ENCODE results near the gene ESPL1. TPM values are rescaled to one million over a fixed set of nuclear protein-coding genes. Genes with fewer than 3 reads are reported as not detected.
"Not testable (repeated sequence)": the region's sequence is repeated elsewhere in the genome, so short reads cannot be mapped to it uniquely, and the experiment has no call there.

The ESPL1 gene
- total RNA-seq, 1 donor from 2014 or later: 1.5 TPM

DNA sequence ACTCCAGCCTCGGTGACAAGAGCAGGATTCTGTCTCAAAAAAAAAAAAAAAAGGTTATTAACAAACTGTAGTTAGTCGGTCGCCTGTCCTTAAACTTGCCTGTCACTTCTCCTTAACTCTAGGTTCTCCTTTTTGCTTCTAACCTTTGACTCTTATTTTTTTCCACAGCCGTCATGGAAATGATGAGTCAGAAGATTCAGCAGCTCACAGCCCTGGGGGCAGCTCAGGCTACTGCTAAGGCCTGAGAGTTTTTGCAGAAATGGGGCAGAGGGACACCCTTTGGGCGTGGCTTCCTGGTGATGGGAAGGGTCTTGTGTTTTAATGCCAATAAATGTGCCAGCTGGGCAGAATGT is 31.0 kb downstream of the ESPL1 start:
- DNase-seq (ENCODE audit: low spot score): no peak

DNA sequence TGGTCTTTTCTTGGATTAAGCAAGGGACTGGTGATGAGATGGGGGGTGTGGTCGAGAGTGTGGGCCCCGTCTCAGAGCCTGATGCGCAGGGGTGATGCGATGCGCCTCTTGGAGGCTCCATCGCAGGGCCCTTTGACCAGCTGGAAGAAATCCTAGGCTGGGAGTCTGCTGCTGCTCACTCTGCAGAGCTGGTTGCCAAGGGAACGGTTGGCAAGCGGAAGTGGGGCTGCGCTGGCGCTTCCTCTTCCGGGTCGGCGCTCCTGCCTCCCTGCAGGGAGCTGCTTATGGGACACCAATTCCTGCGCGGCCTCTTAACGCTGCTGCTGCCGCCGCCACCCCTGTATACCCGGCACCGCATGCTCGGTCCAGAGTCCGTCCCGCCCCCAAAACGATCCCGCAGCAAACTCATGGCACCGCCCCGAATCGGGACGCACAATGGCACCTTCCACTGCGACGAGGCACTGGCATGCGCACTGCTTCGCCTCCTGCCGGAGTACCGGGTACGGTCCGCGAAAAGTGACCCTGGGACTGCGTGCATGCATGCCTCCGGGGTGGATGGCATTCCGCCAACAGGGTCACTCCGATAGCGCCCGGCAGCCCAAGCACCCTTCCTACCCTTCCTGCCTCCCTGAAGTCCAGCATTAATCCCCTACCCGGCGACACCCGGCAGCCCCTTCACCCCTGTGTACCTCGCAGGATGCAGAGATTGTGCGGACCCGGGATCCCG is 31.5 kb downstream of the ESPL1 start, which contains the start of gene MYG1:
MYG1 (plus strand) TSS at position 242 of the 727 bp plus-strand sequence; CDS start at position 285, 43 bp downstream.
- peak; percentile 91 for DNase-seq (ENCODE audit: low spot score)

DNA sequence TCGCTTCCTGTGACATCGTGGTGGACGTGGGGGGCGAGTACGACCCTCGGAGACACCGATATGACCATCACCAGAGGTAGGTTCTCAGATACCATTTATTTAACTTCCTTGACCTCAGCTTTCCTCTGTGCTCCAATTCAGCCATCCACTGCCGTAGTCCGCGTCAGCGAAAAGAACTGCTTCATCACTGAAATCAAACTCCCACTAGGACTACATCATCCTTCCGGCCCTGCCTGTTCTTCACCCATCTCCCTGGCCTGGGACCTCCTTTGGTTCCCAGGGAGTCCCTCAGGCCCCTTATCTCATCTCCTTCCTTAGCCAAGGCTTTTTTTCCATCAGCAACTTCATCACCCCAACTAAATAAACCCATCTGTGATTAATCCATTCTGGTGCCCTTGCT is 32.1 kb downstream of the ESPL1 start:
- DNase-seq (ENCODE audit: low spot score): no peak

- no peak for DNase-seq (ENCODE audit: low spot score)
Observed at GRCh38 chr12:53302903-53303302, 34.8 kb downstream of the ESPL1 start.

DNA sequence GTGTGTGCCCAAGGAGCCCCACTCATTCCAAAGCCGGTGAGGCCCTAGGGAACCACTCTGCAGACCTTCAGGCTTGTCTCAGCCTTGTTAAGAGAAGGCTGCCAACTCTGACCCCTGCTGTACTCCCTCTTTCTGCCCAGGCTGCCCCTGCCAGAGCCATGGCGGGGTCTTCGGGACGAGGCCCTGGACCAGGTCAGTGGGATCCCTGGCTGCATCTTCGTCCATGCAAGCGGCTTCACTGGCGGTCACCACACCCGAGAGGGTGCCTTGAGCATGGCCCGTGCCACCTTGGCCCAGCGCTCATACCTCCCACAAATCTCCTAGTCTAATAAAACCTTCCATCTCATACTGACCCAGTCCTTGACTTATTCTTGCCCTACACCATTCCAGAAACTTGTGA is 38.7 kb downstream of the ESPL1 start:
- DNase-seq (ENCODE audit: low spot score): no peak

DNA sequence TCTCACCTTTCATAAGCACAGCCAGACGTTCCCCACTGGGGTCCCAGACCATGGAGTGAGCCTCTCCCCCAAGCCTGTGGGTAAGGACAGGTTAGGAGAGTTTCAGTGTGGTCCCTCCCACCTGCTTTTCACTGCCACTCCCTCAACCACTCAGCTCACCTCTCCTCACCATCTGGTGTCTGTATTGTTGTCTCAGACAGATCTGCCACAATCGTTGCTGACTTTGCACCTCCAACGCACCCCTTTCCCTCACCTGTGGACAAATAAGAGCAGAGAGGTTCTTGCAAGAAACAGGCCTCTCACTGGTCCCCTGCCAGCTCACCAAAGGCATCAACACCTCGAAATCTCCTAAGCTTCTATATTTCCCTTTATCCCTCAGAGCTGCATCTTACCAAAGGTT is 40.2 kb downstream of the ESPL1 start:
- DNase-seq (ENCODE audit: low spot score): no peak

GRCh38 chr12:53313996-53314395 is 45.9 kb downstream of the ESPL1 start:
- DNase-seq (ENCODE audit: low spot score): no peak

GRCh38 chr12:53320352-53321195 is 52.5 kb downstream of the ESPL1 start:
- no peak for DNase-seq (ENCODE audit: low spot score)

DNA sequence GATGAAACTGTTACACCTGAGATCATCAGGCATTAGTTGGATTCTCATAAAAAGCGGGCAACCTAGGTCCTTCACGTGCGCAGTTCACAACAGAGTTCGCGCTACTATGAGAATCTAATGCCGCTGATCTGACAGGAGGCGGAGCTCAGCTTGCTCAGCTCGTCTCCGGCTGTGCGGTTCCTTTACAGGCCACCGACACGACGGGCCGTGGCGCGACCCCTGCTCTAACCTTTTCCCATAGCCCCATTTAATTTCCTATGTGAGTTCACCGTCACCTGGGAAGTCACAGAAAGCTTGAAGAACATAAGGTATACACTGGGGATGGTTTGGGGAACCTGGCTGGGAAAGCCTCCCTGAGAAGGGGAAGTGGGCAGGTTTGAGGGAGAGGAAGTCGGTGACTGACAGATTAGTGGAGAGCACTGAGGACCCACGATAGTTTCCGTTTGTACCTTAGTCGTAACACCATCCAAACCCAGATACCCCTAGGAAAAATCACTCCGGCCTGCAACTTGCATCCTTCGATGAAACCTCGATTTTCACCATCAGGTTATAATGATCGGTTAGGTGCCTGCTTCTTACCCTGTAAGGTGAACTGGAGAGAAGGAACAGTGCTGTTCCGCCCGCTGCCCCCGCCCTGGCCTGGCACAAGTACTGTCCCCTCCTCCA is 56.1 kb downstream of the ESPL1 start:
- peak; percentile 20 for DNase-seq (ENCODE audit: low spot score)

DNA sequence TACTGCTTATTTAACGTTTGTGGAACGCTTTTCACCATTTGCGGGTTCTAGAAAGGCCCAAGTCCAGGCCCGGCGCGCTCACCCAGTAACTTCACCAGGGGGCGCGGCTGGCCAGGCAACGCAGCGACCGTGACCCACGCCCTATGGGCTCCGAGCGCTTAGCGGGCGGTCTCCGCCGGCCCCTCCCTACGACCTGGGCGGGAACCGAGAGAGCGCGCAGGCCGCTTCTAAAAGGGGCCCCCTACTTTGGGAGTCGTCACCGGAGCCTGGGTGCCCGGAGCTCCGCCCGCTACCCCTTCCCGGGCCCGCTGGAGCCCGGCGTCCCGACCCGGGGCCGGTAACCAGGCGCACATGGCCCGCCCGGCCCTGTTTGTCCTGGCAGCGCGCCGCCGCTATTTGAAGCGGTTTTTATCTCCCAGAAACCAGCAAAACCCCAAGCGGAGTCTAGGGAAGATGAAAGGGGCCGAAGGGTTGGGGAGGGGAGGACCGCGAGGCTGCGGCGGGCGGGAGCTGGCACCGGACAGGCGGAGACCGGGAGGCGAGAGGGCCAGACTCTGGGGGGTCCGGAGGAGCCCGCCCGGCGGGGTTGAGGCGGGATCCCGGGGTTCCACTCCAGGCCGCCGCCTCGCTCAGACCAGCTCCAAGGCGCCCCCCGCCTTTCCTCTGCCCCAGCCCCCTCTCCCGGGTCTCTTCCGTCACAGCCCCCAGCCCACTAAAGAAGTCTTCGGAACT is 56.8 kb downstream of the ESPL1 start:
- peak; percentile 90 for DNase-seq (ENCODE audit: low spot score)

- peak; percentile 14 for DNase-seq (ENCODE audit: low spot score)
Observed at GRCh38 chr12:53325511-53326061, 57.5 kb downstream of the ESPL1 start.

DNA sequence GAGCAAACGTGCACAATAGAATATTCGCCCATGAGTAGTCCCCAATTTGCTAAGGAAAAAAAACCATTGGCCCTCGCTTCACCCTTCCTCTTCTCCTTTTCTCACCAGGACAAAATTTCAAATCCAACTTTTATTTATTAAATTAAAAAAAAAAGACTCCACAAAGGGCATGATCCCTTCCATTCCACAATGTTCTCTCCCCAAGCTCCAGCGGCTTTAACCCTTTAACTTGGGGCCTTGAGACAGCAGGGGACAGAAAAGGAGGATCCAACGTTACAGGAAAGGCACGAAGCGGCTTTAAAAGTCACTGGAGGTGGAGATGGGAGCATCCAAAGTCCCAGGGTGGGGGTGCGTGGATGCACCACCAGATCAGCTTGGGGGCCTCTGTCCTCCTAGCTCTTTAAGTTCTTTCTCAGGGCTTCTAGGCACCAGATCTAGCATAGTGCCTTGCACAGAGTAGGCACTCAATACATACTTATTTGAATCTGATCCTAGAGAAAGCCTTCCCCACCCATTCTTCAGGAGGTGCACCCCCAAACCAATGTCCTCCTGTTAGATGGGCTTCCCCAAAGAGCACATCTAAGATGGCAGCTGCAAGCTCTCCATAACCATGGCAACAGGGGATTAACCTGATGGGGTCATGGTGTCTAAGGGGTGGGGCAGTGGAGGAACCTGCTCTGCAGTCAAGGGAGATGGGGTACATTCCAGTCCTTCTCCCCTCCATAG is 58.5 kb downstream of the ESPL1 start:
- no peak for DNase-seq (ENCODE audit: low spot score)

DNA sequence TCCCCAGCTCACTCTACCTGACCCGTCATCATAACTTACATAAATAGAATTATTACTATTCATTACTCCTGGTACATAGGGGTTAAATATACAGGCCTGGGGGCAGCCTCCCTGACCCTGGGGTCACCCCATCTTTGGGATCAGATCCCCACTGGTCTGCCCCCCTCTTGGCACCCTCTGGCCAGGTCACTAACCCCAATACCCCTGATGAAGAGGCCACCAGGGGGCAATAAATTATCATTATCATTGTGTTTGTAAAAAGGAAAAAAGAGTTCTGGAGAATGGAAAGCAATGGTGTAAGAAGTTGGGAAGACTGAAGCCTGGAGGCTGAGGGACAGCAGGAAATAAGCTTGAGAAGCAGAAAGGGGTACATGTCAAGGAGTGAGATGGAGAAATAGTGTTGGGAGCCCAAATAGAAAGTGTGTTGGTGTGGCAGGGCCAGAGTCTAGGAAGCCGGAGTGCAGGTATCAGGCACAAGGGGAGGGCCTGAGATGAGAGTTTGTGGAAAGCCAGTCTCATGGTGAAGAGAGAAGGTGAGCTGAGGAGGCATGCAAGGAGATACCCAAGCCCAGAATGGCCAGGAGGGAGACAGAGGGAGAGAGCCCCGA is 59.4 kb downstream of the ESPL1 start:
- DNase-seq (ENCODE audit: low spot score): no peak

DNA sequence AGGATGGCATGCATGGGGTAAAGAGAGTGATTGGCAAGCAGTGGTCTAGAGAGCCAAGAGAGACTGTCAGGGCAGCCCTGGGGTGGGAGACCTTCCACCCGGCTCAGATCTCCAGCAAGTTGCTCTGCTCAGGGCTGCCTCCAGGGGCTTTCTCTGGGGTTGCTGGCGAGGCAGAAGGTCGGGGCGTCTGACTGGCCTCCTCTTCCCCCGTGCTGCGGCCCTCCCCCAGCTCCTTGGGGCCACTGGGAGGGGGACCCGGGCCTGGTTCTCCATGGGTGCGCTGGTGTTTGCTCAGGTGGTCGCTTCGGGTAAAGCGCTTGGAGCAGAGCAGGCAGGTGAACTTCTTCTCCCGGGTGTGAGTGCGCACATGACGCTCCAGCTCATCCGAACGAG is 59.9 kb downstream of the ESPL1 start:
- DNase-seq (ENCODE audit: low spot score): no peak

DNA sequence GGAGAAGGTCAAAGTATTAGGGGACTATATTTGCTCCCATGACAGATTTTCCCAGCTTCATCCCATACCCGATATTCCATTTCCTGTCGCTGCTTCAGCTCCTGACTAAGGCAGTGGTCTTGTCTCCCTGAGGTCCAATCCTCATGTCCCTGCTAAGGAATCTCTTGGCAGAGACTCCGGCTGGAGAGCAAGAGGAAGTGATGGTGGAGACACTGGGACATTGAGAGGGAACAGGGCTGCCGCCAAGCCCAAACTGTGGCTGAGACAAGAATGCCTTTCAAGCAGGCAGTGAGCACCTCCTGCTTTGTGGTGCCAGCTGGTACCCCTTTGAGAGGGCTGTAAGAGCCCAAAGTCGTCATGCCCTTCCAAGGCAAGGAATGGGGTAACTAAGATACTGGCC is 62.6 kb downstream of the ESPL1 start:
- no peak for DNase-seq (ENCODE audit: low spot score)

- not testable (repeated sequence) for DNase-seq (ENCODE audit: low spot score)
Observed at GRCh38 chr12:53332339-53332738, 64.2 kb downstream of the ESPL1 start.

DNA sequence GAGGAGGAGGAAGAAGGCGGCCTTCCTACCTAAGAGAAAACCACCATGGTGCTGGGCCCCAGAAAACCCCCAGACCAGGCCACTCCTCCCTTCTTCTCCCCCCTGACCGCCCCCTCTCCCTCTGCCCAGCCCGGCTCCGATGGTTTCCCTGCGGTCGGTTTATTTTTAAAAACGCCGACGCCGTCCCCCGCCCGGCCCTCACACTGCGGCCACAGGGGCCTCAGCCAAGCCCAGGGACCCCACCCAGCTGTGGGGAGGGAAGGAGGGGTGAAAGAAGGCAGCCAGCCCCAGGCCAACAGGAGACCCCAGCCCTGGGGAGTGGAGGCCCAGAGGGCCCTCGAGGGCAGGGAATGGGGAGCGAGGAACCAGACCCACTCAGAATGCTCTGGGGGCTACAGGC is 64.6 kb downstream of the ESPL1 start:
- DNase-seq (ENCODE audit: low spot score): no peak

- no peak for DNase-seq (ENCODE audit: low spot score)
Observed at GRCh38 chr12:53333289-53333688, 65.2 kb downstream of the ESPL1 start.

GRCh38 chr12:53333845-53334244 is 65.7 kb downstream of the ESPL1 start:
- no peak for DNase-seq (ENCODE audit: low spot score)

DNA sequence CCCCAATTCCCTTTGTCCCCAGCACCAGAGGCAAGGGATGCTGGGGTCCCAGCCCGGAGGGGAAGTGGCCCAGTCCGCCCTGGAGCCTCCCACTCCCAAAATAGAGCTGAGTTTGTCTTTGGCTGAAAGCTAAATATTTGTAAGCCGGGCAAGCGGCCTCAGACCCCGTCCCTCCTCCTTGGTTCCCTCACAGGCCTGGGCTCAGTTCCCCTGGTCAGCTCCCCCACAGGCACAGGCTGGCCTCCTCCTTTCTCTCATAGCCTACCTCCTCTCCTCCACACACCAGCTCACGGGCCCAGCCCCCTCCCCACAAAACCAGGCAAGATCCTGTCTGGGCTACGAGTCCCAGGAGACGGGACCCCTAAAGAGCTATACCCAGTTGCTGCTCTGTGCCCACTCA is 66.7 kb downstream of the ESPL1 start:
- DNase-seq (ENCODE audit: low spot score): no peak
